Stimulated activated naive CD4-positive, alpha-beta T cell (primary cell): ENCODE measurements around the gene MCOLN3.

ENCODE experiments used
- DNase-seq, 6 experiments: peaks; one replicate each; lab custom pipeline; 2025; lab: John Stamatoyannopoulos, UW

The MCOLN3 gene

GRCh38 chr1:85049735-85050166, 1.5 kb upstream of the MCOLN3 start:
- peak in 1 of 6 experiments; percentile 8 for DNase-seq

- peak in 1 of 6 experiments; percentile 29 for DNase-seq
Observed at GRCh38 chr1:85047472-85048295, 616 bp downstream of the MCOLN3 start.

- DNase-seq = peak in 1 of 6 experiments; percentile 15
Observed at GRCh38 chr1:85047144-85047471, 1.2 kb downstream of the MCOLN3 start.

- DNase-seq = no peak
Observed at GRCh38 chr1:85042413-85042812, 5.9 kb downstream of the MCOLN3 start.

- no peak for DNase-seq
Observed at GRCh38 chr1:85041793-85042192, 6.5 kb downstream of the MCOLN3 start.

- no peak for DNase-seq
Observed at GRCh38 chr1:85033221-85033620, 15.1 kb downstream of the MCOLN3 start.

GRCh38 chr1:85030536-85030935, 17.8 kb downstream of the MCOLN3 start:
- DNase-seq = no peak

GRCh38 chr1:85028151-85028550, 20.1 kb downstream of the MCOLN3 start:
- DNase-seq = no peak

GRCh38 chr1:85027242-85027983, 20.9 kb downstream of the MCOLN3 start:
- DNase-seq = peak in 3 of 6 experiments; percentile 10 to 39 (median 34)

GRCh38 chr1:85025940-85026339, 22.4 kb downstream of the MCOLN3 start:
- DNase-seq = no peak

GRCh38 chr1:85024736-85025135, 23.6 kb downstream of the MCOLN3 start:
- no peak for DNase-seq

GRCh38 chr1:85022700-85023099, 25.6 kb downstream of the MCOLN3 start:
- no peak for DNase-seq

- no peak for DNase-seq
Observed at GRCh38 chr1:85019994-85020393, 28.3 kb downstream of the MCOLN3 start.

GRCh38 chr1:85015826-85016225, 32.5 kb downstream of the MCOLN3 start:
- no peak for DNase-seq

GRCh38 chr1:85005641-85006040, 42.7 kb downstream of the MCOLN3 start:
- peak in 3 of 6 experiments; percentile 11 to 40 (median 25) for DNase-seq

- no peak for DNase-seq
Observed at GRCh38 chr1:85001742-85002141, 46.6 kb downstream of the MCOLN3 start.

- DNase-seq = peak; percentile 2 to 28 (median 12)
Observed at GRCh38 chr1:84998642-84999280, 49.5 kb downstream of the MCOLN3 start.

- DNase-seq = peak in 3 of 6 experiments; percentile 13 to 38 (median 16)
Observed at GRCh38 chr1:84997667-84998600, 50.4 kb downstream of the MCOLN3 start.

- peak in 5 of 6 experiments; percentile 29 to 57 (median 40) for DNase-seq
Observed at GRCh38 chr1:84996846-84997666, 51.2 kb downstream of the MCOLN3 start, which contains the start of gene MCOLN2. MCOLN2 (minus strand) TSS chr1:84997113; CDS start chr1:84996872, 241 bp downstream.
